Thyroid gland (tissue), 4 donors: ENCODE measurements around the gene WDFY2.

Experiments used
- POLR2A ChIP-seq, 2 donors: fragments of 450-650 bp; IDR thresholded peaks; one replicate each; pipeline ENCODE4 v1.6.1; 2017; ENCODE audit warnings: antibody characterized with exemption in 2 of 2, mild to moderate bottlenecking in 2 of 2, moderate library complexity in 1 of 2
- TF ChIP-seq, protein P1 (sequence below), 6 experiments: fragments of 200-600 bp in 3 of 6; fragments of 450-650 bp in 3 of 6; sonication (generic) in 3 of 6; IDR thresholded peaks; one replicate each; pipeline ENCODE4 v1.5.1; 2016 to 2019; ENCODE audit warnings: antibody characterized with exemption in 6 of 6, mild to moderate bottlenecking in 2 of 6, inconsistent platforms in 1 of 6, moderate library complexity in 1 of 6

DNA sequence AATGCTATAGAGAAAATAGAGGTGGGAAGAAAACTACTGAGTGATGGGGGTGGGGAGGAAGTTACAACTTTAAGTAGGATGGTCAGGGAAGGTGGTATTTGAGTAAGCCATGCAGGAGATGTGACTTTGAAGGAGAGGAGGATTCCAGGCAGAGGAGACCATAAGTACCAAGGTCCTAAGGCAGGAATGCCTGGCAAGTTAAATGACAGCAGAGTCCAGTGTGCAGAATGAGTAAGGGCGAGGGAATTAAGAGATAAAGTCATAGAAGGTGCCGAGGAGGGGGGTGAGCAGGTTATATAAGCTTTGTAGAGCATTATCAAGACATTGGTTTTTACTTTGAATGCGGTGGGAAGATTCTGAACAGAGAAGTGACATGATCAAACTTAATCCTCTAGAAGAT, 43.2 kb upstream of the WDFY2 start:
- TF ChIP-seq, protein P1, sequence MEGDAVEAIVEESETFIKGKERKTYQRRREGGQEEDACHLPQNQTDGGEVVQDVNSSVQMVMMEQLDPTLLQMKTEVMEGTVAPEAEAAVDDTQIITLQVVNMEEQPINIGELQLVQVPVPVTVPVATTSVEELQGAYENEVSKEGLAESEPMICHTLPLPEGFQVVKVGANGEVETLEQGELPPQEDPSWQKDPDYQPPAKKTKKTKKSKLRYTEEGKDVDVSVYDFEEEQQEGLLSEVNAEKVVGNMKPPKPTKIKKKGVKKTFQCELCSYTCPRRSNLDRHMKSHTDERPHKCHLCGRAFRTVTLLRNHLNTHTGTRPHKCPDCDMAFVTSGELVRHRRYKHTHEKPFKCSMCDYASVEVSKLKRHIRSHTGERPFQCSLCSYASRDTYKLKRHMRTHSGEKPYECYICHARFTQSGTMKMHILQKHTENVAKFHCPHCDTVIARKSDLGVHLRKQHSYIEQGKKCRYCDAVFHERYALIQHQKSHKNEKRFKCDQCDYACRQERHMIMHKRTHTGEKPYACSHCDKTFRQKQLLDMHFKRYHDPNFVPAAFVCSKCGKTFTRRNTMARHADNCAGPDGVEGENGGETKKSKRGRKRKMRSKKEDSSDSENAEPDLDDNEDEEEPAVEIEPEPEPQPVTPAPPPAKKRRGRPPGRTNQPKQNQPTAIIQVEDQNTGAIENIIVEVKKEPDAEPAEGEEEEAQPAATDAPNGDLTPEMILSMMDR (IDR thresholded peaks at IDR 0.05), result no peak
- TF ChIP-seq POLR2A (IDR thresholded peaks at IDR 0.05), result no peak
